RWPE2 (cell line): ENCODE data around the gene SPRR1A.

Experiments
- ATAC-seq: fragments of 200-7000 bp; cut with Tn5 transposase; 3 replicates; pipeline ENCODE4 v1.9.1; 2021; ENCODE audit warnings: low read depth
- DNase-seq: peaks from one replicate; pipeline ENCODE4 v3.0.0-alpha.2; 2020; ENCODE audit warnings: low spot score
- H3K27ac ChIP-seq: fragments of 450-650 bp; 2 replicates; pipeline ENCODE4 v1.5.1; 2017; ENCODE audit warnings: mild to moderate bottlenecking; ENCODE audit not compliant: poor library complexity, severe bottlenecking
- H3K27me3 ChIP-seq: fragments of 250-450 bp; sonication (Bioruptor Pico); 2 replicates; pipeline ENCODE4 v1.5.1; 2021; ENCODE audit warnings: mild to moderate bottlenecking, moderate library complexity; ENCODE audit not compliant: insufficient read depth, poor library complexity, severe bottlenecking
- H3K36me3 ChIP-seq: fragments of 250-450 bp; sonication (Bioruptor Pico); 2 replicates; pipeline ENCODE4 v1.5.1; 2020; ENCODE audit warnings: low read depth, mild to moderate bottlenecking, moderate library complexity
- H3K4me1 ChIP-seq: fragments of 250-450 bp; sonication (Bioruptor Pico); 2 replicates; pipeline ENCODE4 v1.5.1; 2021; ENCODE audit warnings: mild to moderate bottlenecking, moderate library complexity; ENCODE audit not compliant: insufficient read depth, poor library complexity, severe bottlenecking
- H3K4me3 ChIP-seq: fragments of 250-450 bp; sonication (Bioruptor Pico); 2 replicates; pipeline ENCODE4 v1.5.1; 2021; ENCODE audit warnings: mild to moderate bottlenecking, moderate library complexity; ENCODE audit not compliant: severe bottlenecking
- H3K9me3 ChIP-seq: fragments of 250-450 bp; sonication (Bioruptor Pico); 2 replicates; pipeline ENCODE4 v1.5.1; 2021; ENCODE audit warnings: mild to moderate bottlenecking, moderate library complexity; ENCODE audit not compliant: severe bottlenecking
- CTCF ChIP-seq: fragments of 450-650 bp; IDR thresholded peaks from one replicate; pipeline ENCODE4 v1.5.1; 2017; ENCODE audit warnings: mild to moderate bottlenecking, moderate library complexity; ENCODE audit not compliant: poor library complexity, severe bottlenecking

The SPRR1A gene

DNA sequence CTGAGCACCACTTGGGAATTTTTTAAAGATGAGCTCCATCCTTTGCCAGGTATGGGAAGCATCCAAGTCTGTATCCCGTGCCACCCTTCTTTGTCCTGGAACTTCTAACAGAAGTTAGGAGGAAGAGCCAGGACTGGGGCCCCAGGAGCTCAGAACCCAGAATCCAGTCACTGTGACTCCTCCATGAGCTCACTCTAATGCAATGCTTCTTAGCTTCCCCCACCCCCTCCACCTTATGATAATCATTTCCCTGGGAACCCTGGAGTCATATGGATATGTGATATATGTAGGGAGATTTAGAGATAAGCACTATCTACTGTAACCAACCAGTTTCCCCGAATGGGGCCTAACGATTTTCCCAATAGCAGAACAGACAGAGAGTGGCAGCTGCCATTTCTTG is 37.6 kb upstream of the SPRR1A start:
- no peak for DNase-seq
- H3K27me3 ChIP-seq, result no peaks in the 10 kb centered on the region
- peaks cover 5% of the 10 kb centered on the region for H3K4me1 ChIP-seq
- no peaks in the 10 kb centered on the region for H3K36me3 ChIP-seq
- no peaks in the 10 kb centered on the region for H3K9me3 ChIP-seq
- no peak for TF ChIP-seq CTCF
- H3K27ac ChIP-seq, result no peak overlapping the region
- H3K4me3 ChIP-seq, result no peak overlapping the region
- peak; percentile 14; the same call in 1 of the 3 replicates for ATAC-seq

DNA sequence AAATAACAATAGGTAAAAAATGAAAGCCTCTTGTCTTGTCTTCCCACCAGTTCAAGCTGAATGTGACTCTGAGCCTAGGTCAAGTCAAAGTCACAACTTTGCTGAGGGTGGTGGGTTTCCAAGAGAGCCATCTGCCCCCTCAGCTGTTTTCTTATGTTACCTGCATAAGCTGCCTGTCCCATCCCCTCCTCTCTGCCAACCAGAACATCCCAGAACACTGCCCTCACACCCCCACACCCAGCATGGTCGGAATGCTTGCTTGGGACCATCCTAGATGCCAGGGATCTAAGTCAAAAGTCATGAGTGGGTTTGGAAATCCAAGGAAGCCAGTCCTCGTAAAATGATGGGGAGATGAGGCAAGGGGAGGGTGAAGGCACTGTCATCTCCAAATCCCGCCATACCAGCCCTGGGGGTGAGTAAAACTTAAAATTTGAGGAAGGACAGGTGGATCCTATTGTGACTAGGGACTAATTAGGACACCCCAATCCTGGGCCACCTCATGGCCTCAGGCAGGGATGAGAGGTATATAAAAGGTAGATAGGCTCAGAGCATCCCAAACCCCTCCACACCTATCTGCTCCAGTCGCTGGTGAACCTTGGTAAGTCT is 37.1 kb upstream of the SPRR1A start, which contains the start of gene SPRR5:
Gene SPRR5 (plus strand): TSS at position 556 of the 606 bp plus-strand sequence. CDS start 1,349 bp downstream, outside the sequence.
- H3K9me3 ChIP-seq, result no peaks in the 10 kb centered on the region
- no peaks in the 10 kb centered on the region for H3K36me3 ChIP-seq
- H3K4me3 ChIP-seq, result no peak within 1 kb of the TSS
- TF ChIP-seq CTCF, result no peak
- no peaks in the 10 kb centered on the region for H3K27me3 ChIP-seq
- H3K4me1 ChIP-seq, result no peaks in the 10 kb centered on the region
- no peak within 1 kb of the TSS for H3K27ac ChIP-seq
- no peak for ATAC-seq
- no peak for DNase-seq

- Histone ChIP-seq H3K4me3 (no peak overlapping the region), H3K4me1 (peaks cover 22% of the 10 kb centered on the region), H3K27me3 (no peaks in the 10 kb centered on the region), H3K27ac (no peak overlapping the region), H3K9me3 (no peaks in the 10 kb centered on the region), H3K36me3 (no peaks in the 10 kb centered on the region)
- no peak for ATAC-seq
- DNase-seq, result no peak
- TF ChIP-seq CTCF, result no peak
Measured at GRCh38 chr1:152951711-152952110, 32.2 kb upstream of the SPRR1A start.

DNA sequence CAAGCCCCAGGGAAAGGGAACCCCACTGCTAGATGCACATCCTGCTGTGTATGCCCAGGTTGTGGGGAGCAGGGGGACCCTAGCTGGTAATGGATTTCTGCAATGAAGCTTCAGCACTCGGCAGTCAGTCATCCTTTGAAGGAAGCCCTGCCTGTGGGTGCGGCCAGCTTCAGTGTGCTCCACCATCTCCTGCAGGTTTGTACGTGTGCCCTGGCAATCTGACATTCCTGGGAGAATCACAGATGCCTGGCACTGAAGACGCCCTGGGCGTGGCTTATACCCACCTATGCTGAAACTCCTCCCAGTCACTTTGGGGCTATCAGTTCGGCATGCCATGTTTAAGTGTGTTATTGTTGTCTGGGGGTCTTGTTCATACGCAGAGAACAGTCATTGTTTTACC is 30.1 kb upstream of the SPRR1A start:
- no peaks in the 10 kb centered on the region for H3K27me3 ChIP-seq

More for the DNA sequence above, 30.1 kb upstream of the SPRR1A start:
- Histone ChIP-seq H3K4me1 (peaks cover 22% of the 10 kb centered on the region), H3K4me3 (no peak overlapping the region), H3K9me3 (no peaks in the 10 kb centered on the region), H3K27ac (peak overlapping the region; percentile 89), H3K36me3 (no peaks in the 10 kb centered on the region)
- no peak for TF ChIP-seq CTCF
- ATAC-seq (peak; percentile 87), DNase-seq (peak; percentile 88)
